Adrenal gland (tissue), 5 donors: ENCODE results near the gene PSME1.

ENCODE experiments used
- POLR2A ChIP-seq, 2 donors: fragments of 450-650 bp; IDR thresholded peaks; one replicate each; pipeline ENCODE4 v1.6.1; 2017; ENCODE audit warnings: antibody characterized with exemption in 2 of 2, mild to moderate bottlenecking in 2 of 2, moderate library complexity in 1 of 2
- TF ChIP-seq, protein P1 (sequence below), 6 experiments: fragments of 450-650 bp in 4 of 6; fragments of 200-600 bp in 2 of 6; sonication (generic) in 1 of 6; IDR thresholded peaks; 1 replicate in 5 of 6; 2 replicates in 1 of 6; pipeline versions ENCODE4 v1.5.1 to v1.8.0; 2016 to 2021; ENCODE audit warnings: antibody characterized with exemption in 6 of 6, mild to moderate bottlenecking in 2 of 6, moderate library complexity in 1 of 6
- donor health status: DM: no; HTN: no; CAD: no.

DNA sequence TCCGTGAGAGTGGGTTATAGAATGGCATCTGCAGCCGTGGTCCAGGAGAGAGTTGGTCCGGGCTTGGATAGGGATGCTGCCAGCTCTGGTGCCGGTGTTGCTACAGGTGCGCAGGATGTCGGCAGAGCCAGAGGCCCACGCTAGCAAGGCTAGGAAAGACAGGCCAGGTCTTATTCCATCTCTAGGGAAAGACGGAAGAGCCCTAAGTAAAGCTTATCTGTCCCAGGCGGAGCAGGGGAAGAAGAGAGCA, 485 bp upstream of the PSME1 start:
- TF ChIP-seq, protein P1, sequence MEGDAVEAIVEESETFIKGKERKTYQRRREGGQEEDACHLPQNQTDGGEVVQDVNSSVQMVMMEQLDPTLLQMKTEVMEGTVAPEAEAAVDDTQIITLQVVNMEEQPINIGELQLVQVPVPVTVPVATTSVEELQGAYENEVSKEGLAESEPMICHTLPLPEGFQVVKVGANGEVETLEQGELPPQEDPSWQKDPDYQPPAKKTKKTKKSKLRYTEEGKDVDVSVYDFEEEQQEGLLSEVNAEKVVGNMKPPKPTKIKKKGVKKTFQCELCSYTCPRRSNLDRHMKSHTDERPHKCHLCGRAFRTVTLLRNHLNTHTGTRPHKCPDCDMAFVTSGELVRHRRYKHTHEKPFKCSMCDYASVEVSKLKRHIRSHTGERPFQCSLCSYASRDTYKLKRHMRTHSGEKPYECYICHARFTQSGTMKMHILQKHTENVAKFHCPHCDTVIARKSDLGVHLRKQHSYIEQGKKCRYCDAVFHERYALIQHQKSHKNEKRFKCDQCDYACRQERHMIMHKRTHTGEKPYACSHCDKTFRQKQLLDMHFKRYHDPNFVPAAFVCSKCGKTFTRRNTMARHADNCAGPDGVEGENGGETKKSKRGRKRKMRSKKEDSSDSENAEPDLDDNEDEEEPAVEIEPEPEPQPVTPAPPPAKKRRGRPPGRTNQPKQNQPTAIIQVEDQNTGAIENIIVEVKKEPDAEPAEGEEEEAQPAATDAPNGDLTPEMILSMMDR (IDR thresholded peaks at IDR 0.05) = no peak
- no peak for TF ChIP-seq POLR2A (IDR thresholded peaks at IDR 0.05)
